Uterus (tissue), 2 donors: ENCODE measurements around the gene ABL1.

Experiments used
- POLR2A ChIP-seq, 2 donors: fragments of 450-650 bp; IDR thresholded peaks; one replicate each; pipeline ENCODE4 v1.6.1; 2016; ENCODE audit warnings: antibody characterized with exemption in 2 of 2, mild to moderate bottlenecking in 1 of 2, moderate library complexity in 1 of 2
- TF ChIP-seq, protein P1 (sequence below), 4 experiments: fragments of 200-600 bp in 2 of 4; fragments of 450-650 bp in 2 of 4; sonication (generic) in 2 of 4; IDR thresholded peaks; one replicate each; pipeline ENCODE4 v1.5.1; 2016 to 2019; ENCODE audit warnings: antibody characterized with exemption in 4 of 4, mild to moderate bottlenecking in 2 of 4, moderate library complexity in 1 of 4

GRCh38 chr9:130902204-130903185 is 67.4 kb downstream of the ABL1 start:
- TF ChIP-seq, protein P1, sequence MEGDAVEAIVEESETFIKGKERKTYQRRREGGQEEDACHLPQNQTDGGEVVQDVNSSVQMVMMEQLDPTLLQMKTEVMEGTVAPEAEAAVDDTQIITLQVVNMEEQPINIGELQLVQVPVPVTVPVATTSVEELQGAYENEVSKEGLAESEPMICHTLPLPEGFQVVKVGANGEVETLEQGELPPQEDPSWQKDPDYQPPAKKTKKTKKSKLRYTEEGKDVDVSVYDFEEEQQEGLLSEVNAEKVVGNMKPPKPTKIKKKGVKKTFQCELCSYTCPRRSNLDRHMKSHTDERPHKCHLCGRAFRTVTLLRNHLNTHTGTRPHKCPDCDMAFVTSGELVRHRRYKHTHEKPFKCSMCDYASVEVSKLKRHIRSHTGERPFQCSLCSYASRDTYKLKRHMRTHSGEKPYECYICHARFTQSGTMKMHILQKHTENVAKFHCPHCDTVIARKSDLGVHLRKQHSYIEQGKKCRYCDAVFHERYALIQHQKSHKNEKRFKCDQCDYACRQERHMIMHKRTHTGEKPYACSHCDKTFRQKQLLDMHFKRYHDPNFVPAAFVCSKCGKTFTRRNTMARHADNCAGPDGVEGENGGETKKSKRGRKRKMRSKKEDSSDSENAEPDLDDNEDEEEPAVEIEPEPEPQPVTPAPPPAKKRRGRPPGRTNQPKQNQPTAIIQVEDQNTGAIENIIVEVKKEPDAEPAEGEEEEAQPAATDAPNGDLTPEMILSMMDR (IDR thresholded peaks at IDR 0.05) = no peak
- TF ChIP-seq POLR2A (IDR thresholded peaks at IDR 0.05) = no peak
